ENCODE measurements around the gene VPS37D. TPM values are rescaled to one million over a fixed set of nuclear protein-coding genes. Genes with fewer than 3 reads are reported as not detected.
"Not testable (repeated sequence)": the region's sequence is repeated elsewhere in the genome, so short reads cannot be mapped to it uniquely, and the experiment has no call there.

Gene VPS37D
- total RNA-seq, 1 experiment from 2014 or later: 4.4 TPM

GRCh38 chr7:73650524-73650923 lies 17.1 kb upstream of the VPS37D start:
- Histone ChIP-seq H3K4me1 (ENCODE audit: control insufficient read depth, insufficient read depth, low read length) (peaks cover 7% of the 10 kb centered on the region; the same call in 1 of the 2 replicates), H3K27ac (ENCODE audit: low read length) (no peak overlapping the region), H3K4me3 (ENCODE audit: low read depth in 2 of 2, low read length in 2 of 2) (no peak overlapping the region), H3K9me3 (ENCODE audit: control insufficient read depth, insufficient read depth, low read depth, low read length) (no peaks in the 10 kb centered on the region), H3K36me3 (ENCODE audit: control insufficient read depth, insufficient read depth, low read length) (no peaks in the 10 kb centered on the region), H3K27me3 (ENCODE audit: control insufficient read depth, insufficient read depth, low read length) (peaks cover 3% of the 10 kb centered on the region; the same call in 1 of the 2 replicates)
- in situ Hi-C loops (cut with HindIII; ENCODE audit: low pct_unique_long_range_greater_than_20kb, low sequenced_read_pairs) (no loop called here), intact Hi-C loops (cut with micrococcal nuclease; ENCODE audit: unreplicated experiment) (no loop called here)
- BruUV-seq (replicated peaks): no TSS peak
- ChIA-PET CTCF (no interaction called here), POLR2A (no interaction called here)
- ATAC-seq (no peak), DNase-seq (ENCODE audit: low read depth, low spot score) (no peak)
- no peak for TF ChIP-seq TCF7L2 (IDR thresholded peaks at IDR 0.05; ENCODE audit: low read depth, low read length)
- TF ChIP-seq REST (IDR thresholded peaks at IDR 0.05; ENCODE audit: insufficient read depth in 1 of 2, low read depth in 2 of 2, low read length in 1 of 2): no peak
- TF ChIP-seq SIN3A (IDR thresholded peaks at IDR 0.05; ENCODE audit: borderline replicate concordance, insufficient read depth, low read depth, low read length): no peak

- no peak for TF ChIP-seq REST (IDR thresholded peaks at IDR 0.05; ENCODE audit: insufficient read depth in 1 of 2, low read depth in 2 of 2, low read length in 1 of 2)
- no peak for TF ChIP-seq SIN3A (IDR thresholded peaks at IDR 0.05; ENCODE audit: borderline replicate concordance, insufficient read depth, low read depth, low read length)
- TF ChIP-seq POLR2AphosphoS5 (IDR thresholded peaks at IDR 0.05; ENCODE audit: low read depth, low read length): no peak
- TF ChIP-seq, protein P1, sequence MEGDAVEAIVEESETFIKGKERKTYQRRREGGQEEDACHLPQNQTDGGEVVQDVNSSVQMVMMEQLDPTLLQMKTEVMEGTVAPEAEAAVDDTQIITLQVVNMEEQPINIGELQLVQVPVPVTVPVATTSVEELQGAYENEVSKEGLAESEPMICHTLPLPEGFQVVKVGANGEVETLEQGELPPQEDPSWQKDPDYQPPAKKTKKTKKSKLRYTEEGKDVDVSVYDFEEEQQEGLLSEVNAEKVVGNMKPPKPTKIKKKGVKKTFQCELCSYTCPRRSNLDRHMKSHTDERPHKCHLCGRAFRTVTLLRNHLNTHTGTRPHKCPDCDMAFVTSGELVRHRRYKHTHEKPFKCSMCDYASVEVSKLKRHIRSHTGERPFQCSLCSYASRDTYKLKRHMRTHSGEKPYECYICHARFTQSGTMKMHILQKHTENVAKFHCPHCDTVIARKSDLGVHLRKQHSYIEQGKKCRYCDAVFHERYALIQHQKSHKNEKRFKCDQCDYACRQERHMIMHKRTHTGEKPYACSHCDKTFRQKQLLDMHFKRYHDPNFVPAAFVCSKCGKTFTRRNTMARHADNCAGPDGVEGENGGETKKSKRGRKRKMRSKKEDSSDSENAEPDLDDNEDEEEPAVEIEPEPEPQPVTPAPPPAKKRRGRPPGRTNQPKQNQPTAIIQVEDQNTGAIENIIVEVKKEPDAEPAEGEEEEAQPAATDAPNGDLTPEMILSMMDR (IDR thresholded peaks at IDR 0.05): no peak
- TF ChIP-seq TCF7L2 (IDR thresholded peaks at IDR 0.05; ENCODE audit: low read depth, low read length): no peak
Observed at GRCh38 chr7:73652541-73652949, 15.1 kb upstream of the VPS37D start.

DNA sequence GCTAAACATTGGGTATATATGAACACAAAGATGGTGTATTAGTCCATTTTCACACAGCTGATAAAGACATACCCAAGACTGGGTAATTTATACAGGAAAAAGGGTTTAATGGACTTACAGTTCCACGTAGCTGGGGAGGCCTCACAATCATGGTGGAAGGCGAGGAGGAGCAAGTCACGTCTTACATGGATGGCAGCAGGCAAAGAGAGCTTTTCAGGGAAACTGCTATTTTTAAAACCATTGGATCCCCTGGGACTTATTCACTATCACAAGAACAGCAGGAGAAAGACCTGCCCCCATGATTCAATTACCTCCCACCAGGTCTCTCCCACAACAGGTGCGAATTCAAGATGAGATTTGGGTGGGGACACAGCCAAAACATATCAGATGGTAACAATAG lies 12.3 kb upstream of the VPS37D start:
- H3K4me1 ChIP-seq (ENCODE audit: control insufficient read depth, insufficient read depth, low read length); intact Hi-C loops (cut with micrococcal nuclease; ENCODE audit: unreplicated experiment); H3K27ac ChIP-seq (ENCODE audit: low read length); H3K27me3 ChIP-seq (ENCODE audit: control insufficient read depth, insufficient read depth, low read length); H3K4me3 ChIP-seq (ENCODE audit: low read depth in 2 of 2, low read length in 2 of 2); CTCF ChIA-PET; BruUV-seq (replicated peaks); POLR2A ChIA-PET; H3K36me3 ChIP-seq (ENCODE audit: control insufficient read depth, insufficient read depth, low read length); ATAC-seq; H3K9me3 ChIP-seq (ENCODE audit: control insufficient read depth, insufficient read depth, low read depth, low read length); DNase-seq (ENCODE audit: low read depth, low spot score); in situ Hi-C loops (cut with HindIII; ENCODE audit: low pct_unique_long_range_greater_than_20kb, low sequenced_read_pairs): not testable (repeated sequence)

More at GRCh38 chr7:73652541-73652949, 15.1 kb upstream of the VPS37D start:
- intact Hi-C loops (cut with micrococcal nuclease; ENCODE audit: unreplicated experiment): no loop called here
- no peaks in the 10 kb centered on the region for H3K36me3 ChIP-seq (ENCODE audit: control insufficient read depth, insufficient read depth, low read length)
- peaks cover 3% of the 10 kb centered on the region; the same call in 1 of the 2 replicates for H3K27me3 ChIP-seq (ENCODE audit: control insufficient read depth, insufficient read depth, low read length)
- in situ Hi-C loops (cut with HindIII; ENCODE audit: low pct_unique_long_range_greater_than_20kb, low sequenced_read_pairs): no loop called here
- no peak overlapping the region for H3K4me3 ChIP-seq (ENCODE audit: low read depth in 2 of 2, low read length in 2 of 2)
- no peak for ATAC-seq
- CTCF ChIA-PET: no interaction called here
- BruUV-seq (replicated peaks): no TSS peak
- H3K9me3 ChIP-seq (ENCODE audit: control insufficient read depth, insufficient read depth, low read depth, low read length): no peaks in the 10 kb centered on the region
- no peak overlapping the region for H3K27ac ChIP-seq (ENCODE audit: low read length)
- 0 out of 2 replicates have a peak, but pooled peaks cover 4% of the 10 kb centered on the region for H3K4me1 ChIP-seq (ENCODE audit: control insufficient read depth, insufficient read depth, low read length)
- POLR2A ChIA-PET: no interaction called here
- DNase-seq (ENCODE audit: low read depth, low spot score): no peak
